K562 (cell line): ENCODE results near the gene STK32C. TPM values are rescaled to one million over a fixed set of nuclear protein-coding genes. Genes with fewer than 3 reads are reported as not detected.

Source experiments
- ARID4B ChIP-seq: sonication (generic); formaldehyde crosslinking; IDR thresholded peaks from 2 replicates; pipeline ENCODE4 v1.8.0; 2022; ENCODE audit warnings: mild to moderate bottlenecking, missing genetic modification reagents
- ATF3 ChIP-seq, 2 experiments: fragments of 450-650 bp in 1 of 2; sonication (generic) in 1 of 2; formaldehyde crosslinking in 1 of 2; IDR thresholded peaks in 1 of 2; conservative IDR thresholded peaks in 1 of 2; 2 replicates each; pipeline versions ENCODE4 v1.6.1 to v1.8.1; 2016 to 2023; ENCODE audit warnings: mild to moderate bottlenecking in 2 of 2, moderate library complexity in 2 of 2, inconsistent platforms in 1 of 2, missing genetic modification reagents in 1 of 2
- BRD4 ChIP-seq: fragments of 200-600 bp; sonication (generic); IDR thresholded peaks from 2 replicates; pipeline ENCODE4 v1.6.1; 2017; ENCODE audit warnings: inconsistent platforms
- CEBPB ChIP-seq: fragments of 450-650 bp; IDR thresholded peaks from 2 replicates; pipeline ENCODE4 v1.6.1; 2016; ENCODE audit warnings: missing genetic modification characterization, missing compliant biosample characterization
- CXXC5 ChIP-seq: fragments of 250-450 bp; sonication (Bioruptor Pico); IDR thresholded peaks from 2 replicates; pipeline ENCODE4 v1.8.0; 2022; ENCODE audit warnings: inconsistent platforms, mild to moderate bottlenecking, moderate library complexity
- ETV6 ChIP-seq, 3 experiments: fragments of 150-350 bp in 1 of 3; sonication (generic) in 1 of 3; formaldehyde crosslinking in 1 of 3; IDR thresholded peaks; 2 replicates each; pipeline versions ENCODE4 v1.6.1 to v1.8.0; 2014 to 2022; ENCODE audit warnings: borderline replicate concordance in 2 of 3, low read depth in 2 of 3, antibody characterized with exemption in 1 of 3, low read length in 1 of 3, mild to moderate bottlenecking in 1 of 3, missing genetic modification reagents in 1 of 3
- HNRNPH1 ChIP-seq: fragments of 200-400 bp; formaldehyde crosslinking; optimal IDR thresholded peaks from 2 replicates; pipeline ENCODE3; 2017; ENCODE audit warnings: low read depth, mild to moderate bottlenecking, low read length, moderate library complexity
- KDM5B ChIP-seq: fragments of 200-600 bp; sonication (generic); IDR thresholded peaks from 2 replicates; pipeline ENCODE4 v1.6.1; 2012; ENCODE audit warnings: low read depth, mild to moderate bottlenecking, moderate library complexity, low read length, control low read depth, inconsistent platforms; ENCODE audit not compliant: insufficient replicate concordance
- NRF1 ChIP-seq, 2 experiments: fragments of 450-650 bp; IDR thresholded peaks in 1 of 2; conservative IDR thresholded peaks in 1 of 2; 2 replicates each; pipeline ENCODE4 v1.6.1; 2014; ENCODE audit warnings: mild to moderate bottlenecking in 2 of 2
- PHB ChIP-seq: fragments of 250-450 bp; sonication (Bioruptor Pico); IDR thresholded peaks from 2 replicates; pipeline ENCODE4 v1.5.0; 2021
- POLR2AphosphoS2 ChIP-seq: IDR thresholded peaks from 2 replicates; pipeline ENCODE4 v1.6.1; 2012; ENCODE audit warnings: low read length, improper control_type of control experiment
- THRA ChIP-seq: fragments of 450-650 bp; IDR thresholded peaks from 2 replicates; pipeline ENCODE4 v1.6.1; 2017; ENCODE audit warnings: mild to moderate bottlenecking, moderate library complexity
- ZNF184 ChIP-seq: sonication (generic); formaldehyde crosslinking; IDR thresholded peaks from 2 replicates; pipeline ENCODE4 v1.5.0; 2020; ENCODE audit warnings: missing genetic modification reagents
- polyA plus RNA-seq, 8 experiments: library from polyadenylated mRNA; depleted of rRNA in 4 of 8; stranded (reverse) in 5 of 8; unstranded in 3 of 8; fragments of >200 nt; fragmentation: Nextera tagmentation in 2 of 8; fragmentation: Illumina TruSeq in 1 of 8; extraction: Ambion mirVana in 2 of 8; extraction: Trizol in 1 of 8; gene quantifications; 2 replicates each; pipeline versions ENCODE4 v1.2.1 to v1.2.3, GENCODE V29; 2011 to 2014; ENCODE audit warnings: inconsistent platforms in 1 of 8, missing spikeins in 1 of 8
- total RNA-seq, 7 experiments: library from RNA; depleted of rRNA in 6 of 7; stranded (reverse); fragments of >200 nt in 6 of 7; fragmentation: Illumina TruSeq in 2 of 7; extraction: Trizol in 2 of 7; gene quantifications; 2 replicates each; pipeline versions ENCODE4 v1.2.1 to v1.2.3, GENCODE V29; 2011 to 2021; ENCODE audit warnings: low replicate concordance in 1 of 7
- TF ChIP-seq, protein P1 (sequence below): IDR thresholded peaks from 2 replicates; pipeline ENCODE4 v1.6.1; 2016; ENCODE audit warnings: missing genetic modification characterization, missing compliant biosample characterization

Gene STK32C
- total and polyA plus RNA-seq, 9 of the 15 experiments (the other 6 are each of a cell fraction or from before 2014, with no cell fraction given): 1.5 to 20.9 (median 6.5) TPM

GRCh38 chr10:132329565-132330485, 22.1 kb upstream of the STK32C start (continued):
- TF ChIP-seq, protein P1, sequence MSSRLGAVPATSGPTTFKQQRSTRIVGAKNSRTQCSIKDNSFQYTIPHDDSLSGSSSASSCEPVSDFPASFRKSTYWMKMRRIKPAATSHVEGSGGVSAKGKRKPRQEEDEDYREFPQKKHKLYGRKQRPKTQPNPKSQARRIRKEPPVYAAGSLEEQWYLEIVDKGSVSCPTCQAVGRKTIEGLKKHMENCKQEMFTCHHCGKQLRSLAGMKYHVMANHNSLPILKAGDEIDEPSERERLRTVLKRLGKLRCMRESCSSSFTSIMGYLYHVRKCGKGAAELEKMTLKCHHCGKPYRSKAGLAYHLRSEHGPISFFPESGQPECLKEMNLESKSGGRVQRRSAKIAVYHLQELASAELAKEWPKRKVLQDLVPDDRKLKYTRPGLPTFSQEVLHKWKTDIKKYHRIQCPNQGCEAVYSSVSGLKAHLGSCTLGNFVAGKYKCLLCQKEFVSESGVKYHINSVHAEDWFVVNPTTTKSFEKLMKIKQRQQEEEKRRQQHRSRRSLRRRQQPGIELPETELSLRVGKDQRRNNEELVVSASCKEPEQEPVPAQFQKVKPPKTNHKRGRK: no peak
- TF ChIP-seq NRF1 (conservative IDR thresholded peaks at IDR 0.05 in 1 of 2, IDR thresholded peaks at IDR 0.05 in 1 of 2): no peak; a peak in 1 of 4 replicates
- TF ChIP-seq ATF3 (IDR thresholded peaks at IDR 0.05): peak; percentile 66; the same call in 1 of the 2 replicates
- no peak for TF ChIP-seq ATF3 (CRISPR knock-in tag; conservative IDR thresholded peaks at IDR 0.05)
- TF ChIP-seq KDM5B: no peak
- no peak for TF ChIP-seq THRA
- no peak for TF ChIP-seq BRD4
- no peak for TF ChIP-seq HNRNPH1
- no peak for TF ChIP-seq ARID4B (CRISPR knock-in tag)
- no peak for TF ChIP-seq CEBPB (tag)
- no peak for TF ChIP-seq ZNF184 (CRISPR knock-in tag)
- TF ChIP-seq POLR2AphosphoS2: no peak
- no peak for TF ChIP-seq ETV6 (IDR thresholded peaks at IDR 0.05; ENCODE audit: borderline replicate concordance in 1 of 2, low read depth in 2 of 2, low read length in 1 of 2)
- no peak for TF ChIP-seq ETV6 (CRISPR knock-in tag; IDR thresholded peaks at IDR 0.05; ENCODE audit: borderline replicate concordance)
- TF ChIP-seq PHB (CRISPR knock-in tag): no peak
- peak; percentile 38 for TF ChIP-seq CXXC5
